Left ventricle myocardium superior (tissue), 1 donor: ENCODE measurements around the gene TMEM260. TPM values are rescaled to one million over a fixed set of nuclear protein-coding genes. Genes with fewer than 3 reads are reported as not detected.

Experiments used
- ATAC-seq: fragments of 200-7000 bp; cut with Tn5 transposase; one replicate; pipeline ENCODE4 v1.9.1; 2020; ENCODE audit warnings: mild to moderate bottlenecking, moderate library complexity
- DNase-seq: peaks from one replicate; pipeline ENCODE4 v3.0.0-alpha.2; 2020
- intact Hi-C: fragments of 100-400 bp; cut with micrococcal nuclease; formaldehyde crosslinking; loops from one replicate; pipeline ENCODE4 v1.11.0; 2022
- long read RNA-seq: library from polyadenylated mRNA; unstranded; transcript quantifications from one replicate; pipeline ENCODE4 v2.0.0, GENCODE V29; 2021
- total RNA-seq: library from RNA; stranded (reverse); fragmentation: NEBNext Ultra II Directional; extraction: Animal tissue kit (Norgen Biotek cat#: 25700); gene quantifications from one replicate; pipeline ENCODE4 v1.2.1, GENCODE V29; 2021
- donor health status: DM: no; HTN: yes; CAD: no; lungs with severe emphysema.

TMEM260 gene
- 6.6 TPM for total RNA-seq
- long read RNA-seq, full-length matches to known transcripts, result 3 of 5 reads
- long read RNA-seq, partial matches to known transcripts, result 1 of 5 reads
- long read RNA-seq, other reads (novel, unspliced or antisense), result 1 of 5 reads

DNA sequence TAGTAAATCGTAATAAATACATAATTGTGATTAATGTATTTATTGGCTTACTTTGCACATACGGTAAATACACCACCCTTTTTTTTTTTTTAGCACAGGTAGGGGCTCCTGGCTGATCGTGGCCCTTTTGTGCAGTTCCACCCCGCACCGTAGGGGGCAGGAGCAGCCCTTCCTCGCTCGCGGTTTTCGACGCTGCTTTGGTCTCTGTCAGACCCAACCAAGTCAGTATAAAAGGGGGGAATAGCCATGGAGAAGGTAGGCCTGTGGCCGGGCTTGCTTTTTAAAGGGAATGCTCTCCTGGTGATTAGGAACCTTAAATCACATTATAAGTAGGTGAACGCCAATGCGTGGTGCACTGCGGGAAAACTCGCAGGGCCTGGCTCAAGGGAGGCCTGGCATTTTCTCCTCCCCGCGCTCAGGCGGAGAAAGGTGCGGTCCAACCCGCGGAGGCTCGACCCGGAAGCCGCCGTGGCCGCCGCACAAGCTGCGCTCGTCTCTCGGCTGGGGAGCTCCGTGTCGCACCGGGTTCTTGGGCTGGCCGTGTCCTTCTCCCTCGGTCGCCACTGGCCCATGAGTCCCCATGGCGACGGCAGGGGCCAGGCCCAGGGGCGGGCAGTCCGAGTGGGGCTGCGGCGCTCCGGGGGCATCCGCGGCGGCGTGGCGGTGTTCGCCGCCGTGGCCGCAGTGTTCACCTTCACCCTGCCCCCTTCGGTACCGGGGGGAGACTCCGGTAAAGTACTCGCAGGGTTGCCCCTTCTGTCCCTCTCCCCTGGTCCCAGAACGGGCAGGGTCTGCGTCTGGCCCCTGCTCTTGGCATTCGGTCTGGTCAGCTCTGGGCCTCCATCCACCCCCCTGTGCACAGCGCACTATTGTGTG lies at the start of gene TMEM260:
TSS of gene TMEM260 (plus strand) at position 454 of the 876 bp plus-strand sequence. CDS start at position 571, 117 bp downstream.
- peak; percentile 89 for DNase-seq
- intact Hi-C loops, result no loop called here
- peak; percentile 98 for ATAC-seq

DNA sequence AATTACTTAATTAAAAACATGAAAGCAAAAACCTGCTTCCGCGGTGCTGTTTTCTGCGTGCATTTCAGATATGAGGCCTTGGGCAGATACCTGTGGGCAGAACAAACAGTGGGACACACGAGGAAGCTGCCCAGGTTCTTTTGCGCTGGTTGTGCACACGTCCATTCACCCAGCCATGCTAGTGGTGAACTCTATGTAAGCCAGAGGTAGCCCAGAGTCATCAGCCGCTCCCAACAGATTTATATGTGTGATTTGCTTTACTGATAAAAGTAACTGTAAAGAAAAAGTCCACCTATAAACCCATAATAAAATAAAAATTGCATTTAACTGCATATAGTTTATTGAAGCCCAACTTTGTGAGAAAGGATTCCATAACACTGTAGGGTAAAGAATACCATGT lies 47.1 kb upstream of the TMEM260 start:
- no peak for ATAC-seq
- no peak for DNase-seq
- intact Hi-C loops, result no loop called here

GRCh38 chr14:56534656-56535055 lies 44.9 kb upstream of the TMEM260 start:
- DNase-seq (no peak), ATAC-seq (no peak)
- intact Hi-C loops, result no loop called here

GRCh38 chr14:56539862-56540261 lies 39.7 kb upstream of the TMEM260 start:
- ATAC-seq (no peak), DNase-seq (no peak)
- intact Hi-C loops, result no loop called here

DNA sequence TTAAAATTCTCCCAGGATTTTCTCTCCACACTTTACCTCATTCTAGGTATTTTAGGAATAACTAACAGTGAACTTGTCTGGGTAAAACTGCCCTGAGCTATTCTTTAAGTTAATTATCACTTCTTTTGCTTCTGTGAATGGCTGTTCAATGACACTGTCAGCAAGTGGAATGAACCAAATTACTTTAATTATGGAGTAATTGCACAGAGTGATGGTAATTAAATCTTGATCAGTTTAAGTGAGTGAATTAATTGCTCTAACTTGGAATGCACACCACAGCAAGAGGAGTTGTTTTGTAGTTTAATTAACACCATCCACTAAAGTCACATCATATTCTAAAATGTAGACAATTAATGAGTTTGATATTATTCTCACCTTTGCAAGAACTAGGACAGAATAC lies 36.2 kb upstream of the TMEM260 start:
- ATAC-seq (no peak), DNase-seq (no peak)
- intact Hi-C loops, result no loop called here

DNA sequence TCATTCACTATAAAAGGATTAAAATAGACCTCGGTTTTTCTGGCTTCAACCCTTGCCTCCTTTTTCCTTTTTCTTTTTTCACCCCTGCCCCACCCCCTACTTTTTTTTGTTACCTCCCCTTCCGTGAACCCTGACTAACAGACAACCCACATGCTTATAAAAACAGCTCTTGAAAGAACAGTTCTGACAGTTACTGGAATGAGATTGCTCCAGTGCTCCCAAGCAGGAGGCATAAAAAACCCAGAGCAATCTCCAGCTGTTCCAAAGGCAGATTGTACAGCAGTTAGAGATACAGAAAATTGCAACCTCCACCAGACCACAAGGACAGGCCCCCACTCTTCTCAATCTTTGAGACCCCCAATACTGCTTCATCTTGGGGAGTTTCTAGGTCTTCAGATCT lies 29.9 kb upstream of the TMEM260 start:
- intact Hi-C loops, result no loop called here
- DNase-seq (no peak), ATAC-seq (no peak)

- intact Hi-C loops, result no loop called here
- DNase-seq (no peak), ATAC-seq (no peak)
These were observed 27.0 kb upstream of the TMEM260 start for GRCh38 chr14:56552615-56553014.

- no peak for ATAC-seq
- intact Hi-C loops, result no loop called here
- DNase-seq, result no peak
These were observed 25.3 kb upstream of the TMEM260 start for GRCh38 chr14:56554301-56554700.

- ATAC-seq (no peak), DNase-seq (no peak)
- intact Hi-C loops, result no loop called here
These were observed 23.6 kb upstream of the TMEM260 start for GRCh38 chr14:56555921-56556570.

DNA sequence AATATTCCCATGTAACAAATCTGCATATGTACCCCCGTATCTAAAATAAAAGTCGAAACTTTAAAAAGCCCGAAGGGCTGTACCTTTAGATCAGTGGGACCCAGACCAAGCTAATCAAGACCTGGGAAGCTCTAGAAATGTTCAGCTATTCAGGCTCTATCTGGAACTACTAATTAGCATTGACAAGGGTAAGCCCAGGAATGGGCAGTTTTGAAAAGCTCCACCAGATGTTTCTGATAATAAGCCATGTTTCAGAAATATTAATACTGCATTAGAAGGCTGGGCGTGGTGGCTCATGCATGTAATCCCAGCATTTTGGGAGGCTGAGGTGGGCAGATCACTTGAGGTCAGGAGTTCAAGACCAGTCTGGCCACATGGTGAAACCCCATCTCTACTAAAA lies 20.4 kb upstream of the TMEM260 start:
- no peak for DNase-seq
- ATAC-seq, result no peak
- intact Hi-C loops, result no loop called here

DNA sequence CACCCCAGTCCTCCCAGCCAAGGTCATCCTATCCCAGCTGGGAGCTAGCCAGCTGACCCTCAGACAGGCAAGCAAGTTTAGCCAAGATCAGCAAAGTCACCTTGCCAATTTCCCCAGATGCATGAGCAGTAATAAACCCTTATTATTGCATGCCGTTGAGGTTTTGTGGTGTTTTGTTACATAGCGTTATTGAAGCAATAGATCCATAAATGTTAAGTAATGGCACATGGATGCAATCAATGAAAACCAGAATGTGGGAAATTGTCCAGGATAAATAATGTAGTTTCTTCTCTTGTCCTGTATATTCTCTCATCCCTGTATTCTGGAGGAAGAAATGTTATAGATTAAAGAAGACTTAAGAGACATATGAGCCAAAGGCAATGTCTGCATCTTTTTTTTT lies 18.0 kb upstream of the TMEM260 start:
- intact Hi-C loops, result no loop called here
- no peak for ATAC-seq
- no peak for DNase-seq

- no peak for ATAC-seq
- intact Hi-C loops, result no loop called here
- no peak for DNase-seq
These were observed 16.7 kb upstream of the TMEM260 start for GRCh38 chr14:56562883-56563282.

GRCh38 chr14:56569174-56569573 lies 10.4 kb upstream of the TMEM260 start:
- intact Hi-C loops, result no loop called here
- DNase-seq, result no peak
- ATAC-seq, result no peak

DNA sequence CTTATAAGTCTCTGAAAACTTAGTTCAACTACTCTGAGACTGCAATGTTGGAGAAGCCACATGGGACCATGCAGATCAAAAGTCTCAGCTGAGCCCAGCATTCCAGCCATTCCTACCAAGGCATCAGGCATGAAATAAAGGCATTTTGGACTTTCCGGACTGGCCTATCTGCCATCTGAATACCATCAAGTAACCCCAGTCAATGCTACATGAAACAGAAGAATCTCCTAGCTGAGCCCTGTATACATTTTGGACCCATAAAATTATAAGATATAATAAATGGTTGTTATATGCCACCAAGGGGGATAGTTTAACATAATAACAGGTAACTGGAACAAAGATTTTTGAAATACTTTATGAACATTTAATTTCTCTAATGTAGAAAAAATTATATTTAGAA lies 9.3 kb upstream of the TMEM260 start:
- DNase-seq, result no peak
- no peak for ATAC-seq
- intact Hi-C loops, result no loop called here

GRCh38 chr14:56580221-56580711 lies 668 bp downstream of the TMEM260 start:
- intact Hi-C loops, result no loop called here
- DNase-seq (no peak), ATAC-seq (no peak)

- intact Hi-C loops, result no loop called here
- ATAC-seq (no peak), DNase-seq (no peak)
These were observed 1.6 kb downstream of the TMEM260 start for GRCh38 chr14:56581041-56581727.

DNA sequence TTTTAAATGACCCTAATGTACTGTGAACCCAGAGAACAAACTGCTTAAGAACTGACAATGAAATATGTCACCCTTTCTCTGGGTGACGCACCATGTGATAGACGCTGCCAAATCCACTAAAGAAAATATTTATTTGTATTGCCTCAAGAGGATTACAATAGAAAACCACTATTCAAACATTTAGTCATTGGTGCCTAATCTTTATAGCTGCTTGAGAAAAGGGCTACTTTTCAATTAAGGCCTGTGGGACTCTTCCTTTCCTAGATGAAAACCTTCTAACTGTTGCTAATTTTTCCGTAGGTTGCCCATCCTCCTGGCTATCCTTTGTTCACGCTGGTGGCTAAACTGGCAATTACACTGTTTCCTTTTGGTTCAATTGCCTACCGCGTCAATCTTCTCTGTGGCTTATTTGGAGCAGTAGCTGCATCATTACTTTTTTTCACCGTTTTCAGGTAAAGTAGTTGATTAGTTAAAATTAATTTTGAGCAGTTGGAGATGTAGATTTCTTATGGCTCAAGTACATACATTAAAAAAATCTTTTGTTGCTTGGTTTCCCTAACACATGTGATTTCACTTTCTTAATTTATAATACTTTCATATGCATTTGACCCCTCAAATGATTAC lies 6.0 kb downstream of the TMEM260 start:
- no peak for ATAC-seq
- intact Hi-C loops, result no loop called here
- no peak for DNase-seq

DNA sequence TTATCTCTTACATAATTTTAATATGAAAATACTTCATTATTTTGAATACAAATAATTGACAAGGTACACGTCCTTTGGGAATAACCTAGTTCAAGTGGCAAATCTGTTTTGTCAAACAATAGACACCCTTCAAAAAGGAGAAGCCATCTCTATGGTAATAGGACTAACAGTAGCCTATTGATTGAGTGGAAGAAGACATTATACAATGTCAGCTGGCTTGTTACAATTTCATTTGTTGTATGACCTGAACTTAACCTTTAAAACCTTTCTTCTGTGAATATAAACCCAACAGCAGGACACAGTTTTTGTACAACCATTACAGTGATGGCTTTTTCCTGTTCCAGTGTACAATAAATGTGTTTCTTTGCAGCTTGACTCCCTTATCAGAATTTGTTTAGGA lies 8.1 kb downstream of the TMEM260 start:
- intact Hi-C loops, result no loop called here
- DNase-seq, result no peak
- no peak for ATAC-seq

DNA sequence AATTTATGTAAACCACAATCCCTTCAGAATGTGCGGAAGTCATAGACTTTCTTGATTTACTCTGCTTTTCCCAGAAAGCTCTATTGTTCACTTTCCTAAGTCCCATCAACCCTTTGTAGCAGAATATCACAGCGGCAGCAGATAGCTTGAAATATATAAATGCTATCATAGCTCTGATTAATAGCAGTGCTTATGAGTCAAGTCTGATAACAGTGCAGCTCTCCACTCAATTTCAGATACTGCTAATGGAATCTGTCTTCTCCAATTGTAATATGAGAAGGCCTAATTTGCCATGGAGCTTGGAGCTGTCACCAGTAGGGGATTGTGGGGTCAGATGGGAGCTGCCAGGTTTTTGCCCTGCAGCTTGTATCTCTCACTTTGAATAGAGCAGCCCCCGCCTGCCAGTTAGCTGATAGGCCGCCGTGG lies 10.9 kb downstream of the TMEM260 start:
- intact Hi-C loops, result no loop called here
- peak; percentile 86 for ATAC-seq
- DNase-seq, result peak; percentile 37
